Keratinocyte (primary cell): ENCODE results near the gene SIDT1.

Experiments used
- EZH2 ChIP-seq: IDR thresholded peaks from one replicate; pipeline ENCODE4 v1.6.1; 2012; ENCODE audit warnings: inconsistent platforms, mild to moderate bottlenecking, low read length, moderate library complexity
- TF ChIP-seq, protein P1 (sequence below), 3 experiments: IDR thresholded peaks in 1 of 3; conservative IDR thresholded peaks in 1 of 3; optimal IDR thresholded peaks in 1 of 3; 2 replicates in 2 of 3; 3 replicates in 1 of 3; pipeline versions ENCODE3 to v1.5.1; 2011; ENCODE audit warnings: low read length in 3 of 3, mild to moderate bottlenecking in 3 of 3, moderate library complexity in 2 of 3, control low read depth in 1 of 3, inconsistent platforms in 1 of 3; ENCODE audit not compliant: insufficient read depth in 2 of 3; ENCODE audit errors: extremely low read depth in 1 of 3

DNA sequence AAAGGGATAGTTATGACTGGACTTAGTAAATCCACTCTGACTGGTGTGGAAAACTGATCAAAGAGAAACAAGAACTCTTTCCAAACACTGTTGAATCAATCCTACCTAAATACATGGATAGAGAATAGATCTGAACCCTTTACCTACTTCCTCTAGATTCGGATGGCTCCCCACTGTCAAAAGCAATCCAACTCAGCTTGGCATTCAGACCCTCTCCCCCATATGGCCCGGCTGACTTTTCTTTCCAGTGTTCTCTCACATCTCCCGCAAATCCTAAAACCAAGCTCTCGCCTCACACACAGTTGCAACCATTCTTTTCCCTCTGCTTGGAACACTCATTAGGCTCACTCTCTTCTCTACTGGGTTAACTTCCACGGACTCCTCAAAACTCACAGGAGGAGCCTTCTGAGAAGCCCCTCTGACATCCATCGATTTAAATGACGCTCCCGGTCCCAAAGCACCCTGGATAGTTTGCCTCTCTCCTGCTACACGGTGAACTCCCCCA lies 18.0 kb upstream of the SIDT1 start:
- TF ChIP-seq, protein P1, sequence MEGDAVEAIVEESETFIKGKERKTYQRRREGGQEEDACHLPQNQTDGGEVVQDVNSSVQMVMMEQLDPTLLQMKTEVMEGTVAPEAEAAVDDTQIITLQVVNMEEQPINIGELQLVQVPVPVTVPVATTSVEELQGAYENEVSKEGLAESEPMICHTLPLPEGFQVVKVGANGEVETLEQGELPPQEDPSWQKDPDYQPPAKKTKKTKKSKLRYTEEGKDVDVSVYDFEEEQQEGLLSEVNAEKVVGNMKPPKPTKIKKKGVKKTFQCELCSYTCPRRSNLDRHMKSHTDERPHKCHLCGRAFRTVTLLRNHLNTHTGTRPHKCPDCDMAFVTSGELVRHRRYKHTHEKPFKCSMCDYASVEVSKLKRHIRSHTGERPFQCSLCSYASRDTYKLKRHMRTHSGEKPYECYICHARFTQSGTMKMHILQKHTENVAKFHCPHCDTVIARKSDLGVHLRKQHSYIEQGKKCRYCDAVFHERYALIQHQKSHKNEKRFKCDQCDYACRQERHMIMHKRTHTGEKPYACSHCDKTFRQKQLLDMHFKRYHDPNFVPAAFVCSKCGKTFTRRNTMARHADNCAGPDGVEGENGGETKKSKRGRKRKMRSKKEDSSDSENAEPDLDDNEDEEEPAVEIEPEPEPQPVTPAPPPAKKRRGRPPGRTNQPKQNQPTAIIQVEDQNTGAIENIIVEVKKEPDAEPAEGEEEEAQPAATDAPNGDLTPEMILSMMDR (optimal IDR thresholded peaks at IDR 0.05 in 1 of 3, IDR thresholded peaks at IDR 0.05 in 1 of 3, conservative IDR thresholded peaks at IDR 0.05 in 1 of 3; ENCODE audit: extremely low read depth in 1 of 3, insufficient read depth in 2 of 3, low read length in 3 of 3), result no peak
- no peak for TF ChIP-seq EZH2
